A549 (cell line): ENCODE results near the gene IFI27L2.

Experiments used
- KDM1A ChIP-seq: fragments of 200-600 bp; sonication (generic); IDR thresholded peaks from 2 replicates; pipeline ENCODE4 v1.6.1; 2016; ENCODE audit warnings: low read depth, mild to moderate bottlenecking
- MAX ChIP-seq: IDR thresholded peaks from 2 replicates; pipeline ENCODE4 v1.6.1; 2012
- POLR2A ChIP-seq: IDR thresholded peaks from 2 replicates; pipeline ENCODE4 v1.6.1; 2012; ENCODE audit warnings: mild to moderate bottlenecking, low read length
- RCOR1 ChIP-seq: fragments of 150-350 bp; IDR thresholded peaks from 2 replicates; pipeline ENCODE4 v1.6.1; 2014; ENCODE audit warnings: antibody characterized with exemption, low read length, low read depth
- SREBF2 ChIP-seq: fragments of 450-650 bp; IDR thresholded peaks from 2 replicates; pipeline ENCODE4 v1.6.1; 2014; ENCODE audit warnings: mild to moderate bottlenecking, moderate library complexity
- TF ChIP-seq, protein P1 (sequence below): fragments of >200 bp; sonication (Bioruptor Twin); formaldehyde crosslinking; IDR thresholded peaks from 3 replicates; pipeline ENCODE4 v1.5.1; 2016

- TF ChIP-seq MAX (no peak), RCOR1 (no peak), KDM1A (no peak), SREBF2 (no peak), POLR2A (no peak)
- TF ChIP-seq, protein P1, sequence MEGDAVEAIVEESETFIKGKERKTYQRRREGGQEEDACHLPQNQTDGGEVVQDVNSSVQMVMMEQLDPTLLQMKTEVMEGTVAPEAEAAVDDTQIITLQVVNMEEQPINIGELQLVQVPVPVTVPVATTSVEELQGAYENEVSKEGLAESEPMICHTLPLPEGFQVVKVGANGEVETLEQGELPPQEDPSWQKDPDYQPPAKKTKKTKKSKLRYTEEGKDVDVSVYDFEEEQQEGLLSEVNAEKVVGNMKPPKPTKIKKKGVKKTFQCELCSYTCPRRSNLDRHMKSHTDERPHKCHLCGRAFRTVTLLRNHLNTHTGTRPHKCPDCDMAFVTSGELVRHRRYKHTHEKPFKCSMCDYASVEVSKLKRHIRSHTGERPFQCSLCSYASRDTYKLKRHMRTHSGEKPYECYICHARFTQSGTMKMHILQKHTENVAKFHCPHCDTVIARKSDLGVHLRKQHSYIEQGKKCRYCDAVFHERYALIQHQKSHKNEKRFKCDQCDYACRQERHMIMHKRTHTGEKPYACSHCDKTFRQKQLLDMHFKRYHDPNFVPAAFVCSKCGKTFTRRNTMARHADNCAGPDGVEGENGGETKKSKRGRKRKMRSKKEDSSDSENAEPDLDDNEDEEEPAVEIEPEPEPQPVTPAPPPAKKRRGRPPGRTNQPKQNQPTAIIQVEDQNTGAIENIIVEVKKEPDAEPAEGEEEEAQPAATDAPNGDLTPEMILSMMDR = no peak
Measured at GRCh38 chr14:94158239-94158883, 29.0 kb upstream of the IFI27L2 start.
